ENCODE results near the gene RABGEF1. TPM values are rescaled to one million over a fixed set of nuclear protein-coding genes. Genes with fewer than 3 reads are reported as not detected.
A peak's percentile ranks its signal among the peaks of the same experiment; 100 is the strongest.

RABGEF1 gene
- total and polyA plus RNA-seq, 2 of the 8 experiments (the other 6 are each of a cell fraction or from before 2014, with no cell fraction given) = 10.2 to 18.0 TPM

- TF ChIP-seq ASH2L (IDR thresholded peaks at IDR 0.05; ENCODE audit: low read length) (no peak), BCL11A (IDR thresholded peaks at IDR 0.05; ENCODE audit: low read depth in 2 of 2, low read length in 2 of 2) (no peak), CEBPB (IDR thresholded peaks at IDR 0.05; ENCODE audit: low read depth, low read length) (peak; percentile 75), POLR2AphosphoS5 (IDR thresholded peaks at IDR 0.05; ENCODE audit: low read depth, low read length) (peak; percentile 95), NANOG (IDR thresholded peaks at IDR 0.05; ENCODE audit: insufficient read depth, low read depth, low read length, poor library complexity, severe bottlenecking) (no peak), CHD1 (IDR thresholded peaks at IDR 0.05; ENCODE audit: low read depth, low read length) (no peak; the same call in 1 of the 2 replicates), SP1 (IDR thresholded peaks at IDR 0.05; ENCODE audit: low read depth, low read length) (peak; percentile 94), JUND (IDR thresholded peaks at IDR 0.05; ENCODE audit: low read length) (0 out of 2 replicates have a peak, but pooled peaks have one; percentile 61), RXRA (IDR thresholded peaks at IDR 0.05; ENCODE audit: insufficient read depth, low read depth, low read length) (no peak), GTF2F1 (IDR thresholded peaks at IDR 0.05; ENCODE audit: borderline replicate concordance, low read depth, low read length) (peak; percentile 12; the same call in 1 of the 2 replicates), JUN (IDR thresholded peaks at IDR 0.05; ENCODE audit: low read depth, low read length) (no peak), YY1 (IDR thresholded peaks at IDR 0.05; ENCODE audit: low read depth, low read length) (peak; percentile 80), KDM5A (IDR thresholded peaks at IDR 0.05; ENCODE audit: low read length) (peak; percentile 59; the same call in 1 of the 2 replicates), RAD21 (IDR thresholded peaks at IDR 0.05 in 1 of 2, conservative IDR thresholded peaks at IDR 0.05 in 1 of 2; ENCODE audit: low read depth in 2 of 2, low read length in 2 of 2) (peak in 1 of 2 experiments; percentile 4; a peak in 2 of 4 replicates), KDM4A (IDR thresholded peaks at IDR 0.05; ENCODE audit: low read depth, low read length, severe bottlenecking) (peak; percentile 100), FOSL1 (IDR thresholded peaks at IDR 0.05; ENCODE audit: insufficient read depth, low read depth, low read length) (no peak), SAP30 (IDR thresholded peaks at IDR 0.05; ENCODE audit: insufficient read depth, insufficient replicate concordance, low read length) (no peak), SP4 (IDR thresholded peaks at IDR 0.05; ENCODE audit: low read length) (peak; percentile 61; the same call in 1 of the 2 replicates), CREB1 (IDR thresholded peaks at IDR 0.05) (peak; percentile 100), SIRT6 (IDR thresholded peaks at IDR 0.05; ENCODE audit: low read length) (no peak), CBX8 (IDR thresholded peaks at IDR 0.05; ENCODE audit: borderline replicate concordance, low read depth, low read length) (no peak), MAFK (IDR thresholded peaks at IDR 0.05; ENCODE audit: low read depth, low read length) (no peak), NRF1 (IDR thresholded peaks at IDR 0.05; ENCODE audit: low read depth, low read length) (peak; percentile 26; the same call in 1 of the 2 replicates), SP2 (IDR thresholded peaks at IDR 0.05; ENCODE audit: low read length) (no peak), TAF7 (optimal IDR thresholded peaks at IDR 0.05; ENCODE audit: borderline replicate concordance, low read depth, low read length) (peak; percentile 86)
These were observed 104.2 kb downstream of the RABGEF1 start (continued) for GRCh38 chr7:66844552-66845378.
